GM13976 (cell line): ENCODE results near the gene SLN.

Experiments
- DNase-seq: peaks from one replicate; pipeline ENCODE4 v3.0.0; 2012; ENCODE audit warnings: low spot score
- CTCF ChIP-seq: IDR thresholded peaks from 2 replicates; pipeline ENCODE4 v1.5.1; 2012; ENCODE audit warnings: borderline replicate concordance, mild to moderate bottlenecking; ENCODE audit not compliant: insufficient read depth; ENCODE audit errors: extremely low read depth, missing control alignments, control extremely low read depth
- in situ Hi-C: fragments of 300-500 bp; cut with MboI; formaldehyde crosslinking; loops from one replicate; pipeline ENCODE4 v1.12.0; 2022; ENCODE audit warnings: low sequenced_read_pairs, mixed read lengths, inconsistent platforms; ENCODE audit not compliant: unreplicated experiment

SLN gene

GRCh38 chr11:107689317-107690202 lies 22.3 kb downstream of the SLN start:
- peak; percentile 41 for TF ChIP-seq CTCF
- in situ Hi-C loops, result loop anchor here (10.0 kb wide), 1 partner anchor 115 kb away; no protein-coding TSS in a partner anchor
- peak; percentile 58 for DNase-seq

- in situ Hi-C loops, result loop anchor here (10.0 kb wide), 1 partner anchor 114 kb away; no protein-coding TSS in a partner anchor
- TF ChIP-seq CTCF, result no peak
- DNase-seq, result no peak
These were observed 23.4 kb downstream of the SLN start for GRCh38 chr11:107688322-107688918.

GRCh38 chr11:107683807-107684206 lies 28.0 kb downstream of the SLN start:
- DNase-seq, result no peak
- in situ Hi-C loops, result loop anchor here (10.0 kb wide), 1 partner anchor 109 kb away; no protein-coding TSS in a partner anchor
- no peak for TF ChIP-seq CTCF

GRCh38 chr11:107683061-107683460 lies 28.8 kb downstream of the SLN start:
- no peak for TF ChIP-seq CTCF
- in situ Hi-C loops, result loop anchor here (10.0 kb wide), 1 partner anchor 108 kb away; no protein-coding TSS in a partner anchor
- no peak for DNase-seq

GRCh38 chr11:107682572-107682971 lies 29.3 kb downstream of the SLN start:
- in situ Hi-C loops, result loop anchor here (10.0 kb wide), 1 partner anchor 108 kb away; no protein-coding TSS in a partner anchor
- no peak for DNase-seq
- TF ChIP-seq CTCF, result no peak

- in situ Hi-C loops, result loop anchor here (10.0 kb wide), 1 partner anchor 107 kb away; no protein-coding TSS in a partner anchor
- TF ChIP-seq CTCF, result no peak
- DNase-seq, result no peak
These were observed 29.7 kb downstream of the SLN start for GRCh38 chr11:107682171-107682570.
